Osteoblast (primary cell): ENCODE results near the gene GAS2L3. TPM values are rescaled to one million over a fixed set of nuclear protein-coding genes. Genes with fewer than 3 reads are reported as not detected.
"Not testable (repeated sequence)": the region's sequence is repeated elsewhere in the genome, so short reads cannot be mapped to it uniquely, and the experiment has no call there.

Experiments used
- DNase-seq: peaks from one replicate; pipeline ENCODE4 v3.0.0; 2011; ENCODE audit warnings: low spot score, mixed read lengths; ENCODE audit not compliant: insufficient read length; ENCODE audit errors: missing footprints
- H2AFZ ChIP-seq: 2 replicates; pipeline ENCODE4 v1.6.0; 2011; ENCODE audit warnings: mild to moderate bottlenecking, low read length
- H3K27ac ChIP-seq: 2 replicates; pipeline ENCODE4 v1.5.1; 2011; ENCODE audit warnings: mild to moderate bottlenecking, low read depth, low read length, moderate library complexity
- H3K27me3 ChIP-seq: 2 replicates; pipeline ENCODE4 v1.6.0; 2012; ENCODE audit warnings: mild to moderate bottlenecking, control low read depth, inconsistent platforms, low read length, moderate library complexity; ENCODE audit not compliant: insufficient read depth
- H3K36me3 ChIP-seq: 2 replicates; pipeline ENCODE4 v1.5.1; 2011; ENCODE audit warnings: mild to moderate bottlenecking, low read length, control low read depth, moderate library complexity; ENCODE audit not compliant: insufficient read depth
- H3K4me1 ChIP-seq: 2 replicates; pipeline ENCODE4 v1.5.1; 2011; ENCODE audit warnings: mild to moderate bottlenecking, low read length, control low read depth, moderate library complexity; ENCODE audit not compliant: insufficient read depth
- H3K4me2 ChIP-seq: 2 replicates; pipeline ENCODE4 v1.6.0; 2011; ENCODE audit warnings: mild to moderate bottlenecking, low read length; ENCODE audit not compliant: insufficient read depth
- H3K4me3 ChIP-seq: fragments of 200-600 bp; sonication (generic); 3 replicates; pipeline ENCODE4 v1.5.1; 2012; ENCODE audit warnings: mild to moderate bottlenecking, low read length, inconsistent platforms; ENCODE audit not compliant: insufficient read depth
- H3K79me2 ChIP-seq: 2 replicates; pipeline ENCODE4 v1.6.0; 2012; ENCODE audit warnings: mild to moderate bottlenecking, low read length, control low read depth, inconsistent platforms; ENCODE audit not compliant: insufficient read depth
- H3K9me3 ChIP-seq: 2 replicates; pipeline ENCODE4 v1.5.1; 2011; ENCODE audit warnings: low read depth, low read length, control low read depth
- H4K20me1 ChIP-seq: 2 replicates; pipeline ENCODE4 v1.6.0; 2012; ENCODE audit warnings: mild to moderate bottlenecking, low read length, control low read depth; ENCODE audit not compliant: insufficient read depth
- CTCF ChIP-seq: IDR thresholded peaks from 2 replicates; pipeline ENCODE4 v1.5.1; 2011; ENCODE audit warnings: mild to moderate bottlenecking, low read depth, low read length, moderate library complexity; ENCODE audit errors: extremely low read depth
- total RNA-seq: library from RNA; depleted of rRNA; stranded (reverse); fragments of >200 nt; gene quantifications from 2 replicates; pipeline ENCODE4 v1.2.3, GENCODE V29; 2012

Gene GAS2L3
- total RNA-seq, 1 donor = 29.3 TPM

DNA sequence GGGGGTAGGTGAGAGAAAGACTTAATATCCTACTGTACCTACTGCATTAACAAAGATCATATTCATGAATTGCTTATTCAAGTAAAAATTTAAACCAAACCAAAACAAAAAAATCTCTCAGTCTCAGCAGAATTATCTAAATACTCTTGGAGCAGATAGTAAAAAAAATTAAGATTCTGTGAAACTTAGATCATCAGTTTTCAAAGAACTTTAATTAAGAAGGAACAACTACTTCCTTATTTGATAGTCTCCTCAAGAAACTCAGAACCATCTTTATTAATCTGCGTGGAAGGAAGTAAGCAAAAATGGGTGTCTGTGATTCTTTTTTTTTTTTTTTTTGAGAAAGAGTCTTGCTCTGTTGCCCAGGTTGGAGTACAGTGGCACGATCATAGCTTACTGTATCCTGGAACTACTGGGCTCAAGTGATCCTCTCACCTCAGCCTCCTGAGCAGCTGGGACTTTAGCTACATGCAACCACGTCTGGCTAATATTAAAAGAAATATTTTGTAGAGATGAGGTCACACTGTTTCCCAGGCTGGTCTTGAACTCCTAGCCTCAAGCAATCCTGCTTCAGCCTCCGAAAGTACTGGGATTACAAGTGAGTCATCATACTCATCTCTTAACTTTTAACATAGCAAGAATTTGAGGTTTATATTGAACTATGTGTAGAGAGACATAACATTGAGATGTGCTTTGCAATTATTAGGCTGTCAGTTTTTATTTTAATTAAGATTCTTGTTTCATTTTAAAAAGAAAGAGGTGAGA lies 37.4 kb downstream of the GAS2L3 start:
- H3K4me3 ChIP-seq = no peak overlapping the region
- no peak for DNase-seq
- no peak overlapping the region for H3K27ac ChIP-seq
- H3K36me3 ChIP-seq = peaks cover 8% of the 10 kb centered on the region
- no peaks in the 10 kb centered on the region for H3K4me1 ChIP-seq
- H4K20me1 ChIP-seq = no peaks in the 10 kb centered on the region
- H3K79me2 ChIP-seq = peaks cover 23% of the 10 kb centered on the region
- no peaks in the 10 kb centered on the region for H3K9me3 ChIP-seq
- no peak overlapping the region for H3K4me2 ChIP-seq
- H3K27me3 ChIP-seq = no peaks in the 10 kb centered on the region
- no peak for TF ChIP-seq CTCF
- H2AFZ ChIP-seq = no peak overlapping the region

DNA sequence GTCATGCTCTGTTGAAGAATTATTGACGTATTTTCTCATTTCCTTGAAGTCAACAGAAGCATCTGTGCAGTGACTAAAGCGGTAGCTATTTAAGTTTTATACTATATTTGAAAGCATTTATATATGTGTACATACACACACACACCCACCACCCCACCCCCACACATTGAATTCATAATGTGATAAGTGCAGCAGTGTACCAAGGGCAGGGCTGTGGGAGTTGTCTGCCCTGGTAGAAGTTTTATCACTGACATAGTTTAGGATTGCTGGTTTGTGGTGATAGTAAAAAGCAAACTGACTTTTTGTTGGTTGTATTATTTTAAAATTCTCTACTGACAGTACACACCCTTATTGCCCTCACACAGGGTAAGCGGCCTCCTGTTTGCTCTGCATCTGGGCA lies 39.1 kb downstream of the GAS2L3 start:
- Histone ChIP-seq H3K27me3 (no peaks in the 10 kb centered on the region), H3K9me3 (no peaks in the 10 kb centered on the region), H4K20me1 (no peaks in the 10 kb centered on the region), H3K36me3 (peaks cover 8% of the 10 kb centered on the region), H2AFZ (peak overlapping the region; percentile 2), H3K27ac (no peak overlapping the region), H3K4me2 (no peak overlapping the region), H3K4me1 (no peaks in the 10 kb centered on the region), H3K79me2 (peaks cover 18% of the 10 kb centered on the region), H3K4me3 (no peak overlapping the region)
- DNase-seq = no peak
- TF ChIP-seq CTCF = no peak

GRCh38 chr12:100624571-100624970 lies 51.1 kb downstream of the GAS2L3 start:
- no peak for TF ChIP-seq CTCF
- H3K4me2 ChIP-seq = no peak overlapping the region
- no peak overlapping the region for H3K4me3 ChIP-seq
- H3K27me3 ChIP-seq = no peaks in the 10 kb centered on the region
- H3K4me1 ChIP-seq = no peaks in the 10 kb centered on the region
- no peak overlapping the region for H3K27ac ChIP-seq
- H3K9me3 ChIP-seq = no peaks in the 10 kb centered on the region
- H2AFZ ChIP-seq = no peak overlapping the region
- no peak for DNase-seq
- no peaks in the 10 kb centered on the region for H4K20me1 ChIP-seq
- no peaks in the 10 kb centered on the region for H3K36me3 ChIP-seq
- H3K79me2 ChIP-seq = no peaks in the 10 kb centered on the region

- H3K27me3 ChIP-seq = no peaks in the 10 kb centered on the region
- H3K79me2 ChIP-seq = no peaks in the 10 kb centered on the region
- TF ChIP-seq CTCF = no peak
- H3K9me3 ChIP-seq = no peaks in the 10 kb centered on the region
- H3K4me1 ChIP-seq = no peaks in the 10 kb centered on the region
- H3K4me3 ChIP-seq = no peak overlapping the region
- no peak overlapping the region for H3K27ac ChIP-seq
- no peaks in the 10 kb centered on the region for H3K36me3 ChIP-seq
- H4K20me1 ChIP-seq = no peaks in the 10 kb centered on the region
- H3K4me2 ChIP-seq = no peak overlapping the region
- DNase-seq = no peak
- no peak overlapping the region for H2AFZ ChIP-seq
Observed at GRCh38 chr12:100632445-100632892, 59.0 kb downstream of the GAS2L3 start.

GRCh38 chr12:100633082-100633785 lies 59.8 kb downstream of the GAS2L3 start:
- not testable (repeated sequence) for H3K4me3 ChIP-seq, H3K9me3 ChIP-seq, H3K27me3 ChIP-seq, H2AFZ ChIP-seq, H3K27ac ChIP-seq, H3K79me2 ChIP-seq, H3K4me2 ChIP-seq, H3K4me1 ChIP-seq, H4K20me1 ChIP-seq, DNase-seq, H3K36me3 ChIP-seq
